Left ventricle myocardium inferior (tissue), 1 donor: ENCODE results near the gene UQCRC2. TPM values are rescaled to one million over a fixed set of nuclear protein-coding genes. Genes with fewer than 3 reads are reported as not detected.

Source experiments
- DNase-seq: peaks from one replicate; pipeline ENCODE4 v3.0.0-alpha.2; 2020
- H3K27ac ChIP-seq: fragments of 200-600 bp; replicated peaks from 2 replicates; pipeline ENCODE4 v1.8.0; 2021
- H3K27me3 ChIP-seq: fragments of 200-600 bp; 2 replicates; pipeline ENCODE4 v1.8.0; 2021; ENCODE audit warnings: low read depth
- H3K36me3 ChIP-seq: fragments of 200-600 bp; 2 replicates; pipeline ENCODE4 v1.8.0; 2021
- H3K4me1 ChIP-seq: fragments of 200-600 bp; 2 replicates; pipeline ENCODE4 v1.8.0; 2021
- H3K4me3 ChIP-seq: fragments of 200-600 bp; 2 replicates; pipeline ENCODE4 v1.8.0; 2021; ENCODE audit warnings: mild to moderate bottlenecking, moderate library complexity
- H3K9me3 ChIP-seq: fragments of 200-600 bp; replicated peaks from 2 replicates; pipeline ENCODE4 v1.8.0; 2021
- intact Hi-C: fragments of 100-400 bp; cut with micrococcal nuclease; formaldehyde crosslinking; loops from one replicate; pipeline ENCODE4 v1.11.0; 2022
- total RNA-seq: library from RNA; stranded (reverse); fragmentation: NEBNext Ultra II Directional; extraction: Animal tissue kit (Norgen Biotek cat#: 25700); gene quantifications from one replicate; pipeline ENCODE4 v1.2.1, GENCODE V29; 2021
- TF ChIP-seq, protein P1 (sequence below): fragments of 200-600 bp; IDR thresholded peaks from 2 replicates; pipeline ENCODE4 v1.8.0; 2021; ENCODE audit warnings: antibody characterized with exemption, mild to moderate bottlenecking, borderline replicate concordance
- donor health status: DM: no; HTN: yes; CAD: no; lungs with severe emphysema.

Gene UQCRC2
- total RNA-seq, 1 donor from 2014 or later = 964 TPM

- peaks cover 49% of the 10 kb centered on the region for H3K4me1 ChIP-seq
- no peaks in the 10 kb centered on the region for H3K27me3 ChIP-seq
- no peak for DNase-seq
- no peak overlapping the region for H3K4me3 ChIP-seq
- TF ChIP-seq, protein P1, sequence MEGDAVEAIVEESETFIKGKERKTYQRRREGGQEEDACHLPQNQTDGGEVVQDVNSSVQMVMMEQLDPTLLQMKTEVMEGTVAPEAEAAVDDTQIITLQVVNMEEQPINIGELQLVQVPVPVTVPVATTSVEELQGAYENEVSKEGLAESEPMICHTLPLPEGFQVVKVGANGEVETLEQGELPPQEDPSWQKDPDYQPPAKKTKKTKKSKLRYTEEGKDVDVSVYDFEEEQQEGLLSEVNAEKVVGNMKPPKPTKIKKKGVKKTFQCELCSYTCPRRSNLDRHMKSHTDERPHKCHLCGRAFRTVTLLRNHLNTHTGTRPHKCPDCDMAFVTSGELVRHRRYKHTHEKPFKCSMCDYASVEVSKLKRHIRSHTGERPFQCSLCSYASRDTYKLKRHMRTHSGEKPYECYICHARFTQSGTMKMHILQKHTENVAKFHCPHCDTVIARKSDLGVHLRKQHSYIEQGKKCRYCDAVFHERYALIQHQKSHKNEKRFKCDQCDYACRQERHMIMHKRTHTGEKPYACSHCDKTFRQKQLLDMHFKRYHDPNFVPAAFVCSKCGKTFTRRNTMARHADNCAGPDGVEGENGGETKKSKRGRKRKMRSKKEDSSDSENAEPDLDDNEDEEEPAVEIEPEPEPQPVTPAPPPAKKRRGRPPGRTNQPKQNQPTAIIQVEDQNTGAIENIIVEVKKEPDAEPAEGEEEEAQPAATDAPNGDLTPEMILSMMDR = no peak
- intact Hi-C loops = no loop called here
- peaks cover 11% of the 10 kb centered on the region for H3K36me3 ChIP-seq
- H3K9me3 ChIP-seq = peaks cover 4% of the 10 kb centered on the region
- no peak overlapping the region for H3K27ac ChIP-seq
Observed at GRCh38 chr16:22027633-22028032, 74.5 kb downstream of the UQCRC2 start.

DNA sequence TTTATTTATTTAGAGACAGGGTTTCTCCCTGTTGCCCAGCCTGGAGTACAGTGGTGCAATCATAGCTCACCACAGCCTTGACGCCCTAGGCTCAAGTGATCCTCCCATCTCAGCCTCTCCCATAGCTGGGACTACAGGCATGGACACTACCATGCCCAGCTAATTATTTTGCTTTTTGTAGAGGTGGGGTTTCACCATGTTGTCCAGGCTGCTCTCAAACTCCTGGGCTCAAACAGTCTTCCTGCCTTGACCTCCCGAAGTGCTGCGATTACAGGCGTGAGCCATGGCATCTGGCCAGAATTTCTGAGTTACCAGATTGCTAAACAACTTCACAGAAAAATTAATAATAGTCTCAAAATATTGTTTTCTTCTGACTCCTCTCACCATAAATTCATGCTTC, 76.5 kb downstream of the UQCRC2 start:
- TF ChIP-seq, protein P1 = no peak
- Histone ChIP-seq H3K27me3 (no peaks in the 10 kb centered on the region), H3K27ac (no peak overlapping the region), H3K4me3 (no peak overlapping the region), H3K36me3 (peaks cover 11% of the 10 kb centered on the region), H3K9me3 (peaks cover 4% of the 10 kb centered on the region), H3K4me1 (peaks cover 38% of the 10 kb centered on the region)
- intact Hi-C loops = no loop called here
- no peak for DNase-seq

GRCh38 chr16:22030087-22030812, 77.1 kb downstream of the UQCRC2 start:
- no peak for DNase-seq
- Histone ChIP-seq H3K27me3 (no peaks in the 10 kb centered on the region), H3K9me3 (peaks cover 4% of the 10 kb centered on the region), H3K4me1 (peaks cover 45% of the 10 kb centered on the region), H3K4me3 (no peak overlapping the region), H3K27ac (no peak overlapping the region), H3K36me3 (peaks cover 11% of the 10 kb centered on the region)
- intact Hi-C loops = no loop called here
- TF ChIP-seq, protein P1 = peak; percentile 11

DNA sequence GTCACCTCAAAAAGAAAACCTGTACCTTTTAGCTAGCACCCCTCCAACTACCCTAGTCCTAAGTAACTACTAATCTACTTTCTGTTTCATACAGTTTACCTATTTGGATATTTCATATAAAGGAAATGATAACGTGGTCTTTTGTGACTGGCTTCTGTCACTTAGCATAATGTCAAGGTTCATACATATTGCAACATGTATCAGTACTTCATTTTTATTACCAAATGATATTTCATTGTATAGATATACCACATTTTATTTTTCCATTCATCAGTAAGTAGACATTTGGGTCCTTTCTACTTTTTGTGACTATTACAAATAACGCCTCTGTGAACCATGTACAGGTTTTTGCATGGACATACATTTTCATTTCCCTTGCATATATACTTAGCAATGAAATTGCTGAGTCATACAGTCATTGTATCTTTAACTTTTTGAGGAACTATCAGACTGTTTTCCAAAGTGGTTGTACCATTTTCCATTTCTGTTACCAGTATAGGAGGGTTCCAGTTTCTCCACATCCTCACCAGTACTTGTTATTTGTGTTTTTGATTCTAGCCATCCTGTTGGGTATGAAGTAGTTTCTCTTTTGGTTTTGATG, 78.4 kb downstream of the UQCRC2 start:
- intact Hi-C loops = no loop called here
- TF ChIP-seq, protein P1 = no peak
- H3K27me3 ChIP-seq = no peaks in the 10 kb centered on the region
- H3K27ac ChIP-seq = no peak overlapping the region
- no peak overlapping the region for H3K4me3 ChIP-seq
- no peak for DNase-seq
- H3K9me3 ChIP-seq = peaks cover 4% of the 10 kb centered on the region
- H3K4me1 ChIP-seq = peaks cover 40% of the 10 kb centered on the region
- peaks cover 15% of the 10 kb centered on the region for H3K36me3 ChIP-seq

Other genes starting within 250 kb of the UQCRC2 start
- gene NPIPB4, start 95.6 kb upstream of the UQCRC2 start, total RNA-seq = 24.1 TPM
- not detected for gene PDZD9, start 47.8 kb downstream of the UQCRC2 start, total RNA-seq
- 12.1 TPM for gene MOSMO, start 54.8 kb downstream of the UQCRC2 start, total RNA-seq
- gene VWA3A, start 139.2 kb downstream of the UQCRC2 start, total RNA-seq = 0.25 TPM
- 0.08 TPM for gene SDR42E2, start 209.1 kb downstream of the UQCRC2 start, total RNA-seq